ENCODE measurements around the gene S1PR3.
A peak's percentile ranks its signal among the peaks of the same experiment; 100 is the strongest.

S1PR3 gene

GRCh38 chr9:88986776-88987175 lies 4.5 kb upstream of the S1PR3 start:
- peaks cover 8% of the 10 kb centered on the region; the same call in 1 of the 2 replicates for H3K9me3 ChIP-seq (ENCODE audit: low read length)
- no peak for TF ChIP-seq CTCF (IDR thresholded peaks at IDR 0.05; ENCODE audit: low read length)
- no peak for TF ChIP-seq EZH2 (IDR thresholded peaks at IDR 0.05; ENCODE audit: borderline replicate concordance, low read length)
- no peaks in the 10 kb centered on the region for H3K79me2 ChIP-seq (ENCODE audit: insufficient read depth, low read length)
- H3K4me1 ChIP-seq (ENCODE audit: insufficient read depth, low read length, severe bottlenecking), result peaks cover 34% of the 10 kb centered on the region
- H2AFZ ChIP-seq (ENCODE audit: low read length), result no peak overlapping the region
- no peaks in the 10 kb centered on the region for H3K27me3 ChIP-seq (ENCODE audit: insufficient read depth, low read length)
- 0 out of 2 replicates have a peak, but pooled peaks cover 3% of the 10 kb centered on the region for H3K36me3 ChIP-seq (ENCODE audit: insufficient read depth, low read length)
- H3K4me3 ChIP-seq (ENCODE audit: low read depth, low read length, poor library complexity, severe bottlenecking), result no peak overlapping the region
- H3K9me2 ChIP-seq (ENCODE audit: low read depth, low read length), result no peaks in the 10 kb centered on the region
- no peak overlapping the region for H3K4me2 ChIP-seq (ENCODE audit: low read length)
- no peak overlapping the region for H3K27ac ChIP-seq (ENCODE audit: low read depth, low read length, poor library complexity, severe bottlenecking)
- no peaks in the 10 kb centered on the region for H4K20me1 ChIP-seq (ENCODE audit: insufficient read depth, low read length)
- no peak overlapping the region for H3K9ac ChIP-seq (ENCODE audit: low read length)
- no peaks in the 10 kb centered on the region for H3F3A ChIP-seq (ENCODE audit: insufficient read depth, low read length)

GRCh38 chr9:88987661-88988060 lies 3.6 kb upstream of the S1PR3 start:
- H2AFZ ChIP-seq (ENCODE audit: low read length), result no peak overlapping the region
- no peak overlapping the region for H3K4me2 ChIP-seq (ENCODE audit: low read length)
- H4K20me1 ChIP-seq (ENCODE audit: insufficient read depth, low read length), result no peaks in the 10 kb centered on the region
- H3K27ac ChIP-seq (ENCODE audit: low read depth, low read length, poor library complexity, severe bottlenecking), result peak overlapping the region; percentile 1
- no peaks in the 10 kb centered on the region for H3K27me3 ChIP-seq (ENCODE audit: insufficient read depth, low read length)
- H3K4me1 ChIP-seq (ENCODE audit: insufficient read depth, low read length, severe bottlenecking), result peaks cover 35% of the 10 kb centered on the region
- H3F3A ChIP-seq (ENCODE audit: insufficient read depth, low read length), result no peaks in the 10 kb centered on the region
- peaks cover 4% of the 10 kb centered on the region; the same call in 1 of the 2 replicates for H3K9me3 ChIP-seq (ENCODE audit: low read length)
- no peak overlapping the region for H3K9ac ChIP-seq (ENCODE audit: low read length)
- H3K79me2 ChIP-seq (ENCODE audit: insufficient read depth, low read length), result no peaks in the 10 kb centered on the region
- H3K36me3 ChIP-seq (ENCODE audit: insufficient read depth, low read length), result 0 out of 2 replicates have a peak, but pooled peaks cover 3% of the 10 kb centered on the region
- no peak for TF ChIP-seq CTCF (IDR thresholded peaks at IDR 0.05; ENCODE audit: low read length)
- TF ChIP-seq EZH2 (IDR thresholded peaks at IDR 0.05; ENCODE audit: borderline replicate concordance, low read length), result no peak
- no peaks in the 10 kb centered on the region for H3K9me2 ChIP-seq (ENCODE audit: low read depth, low read length)
- H3K4me3 ChIP-seq (ENCODE audit: low read depth, low read length, poor library complexity, severe bottlenecking), result no peak overlapping the region

GRCh38 chr9:88988796-88989641 lies 2.2 kb upstream of the S1PR3 start:
- H3K79me2 ChIP-seq (ENCODE audit: insufficient read depth, low read length), result no peaks in the 10 kb centered on the region
- no peaks in the 10 kb centered on the region for H4K20me1 ChIP-seq (ENCODE audit: insufficient read depth, low read length)
- peaks cover 4% of the 10 kb centered on the region; the same call in 1 of the 2 replicates for H3K9me3 ChIP-seq (ENCODE audit: low read length)
- TF ChIP-seq CTCF (IDR thresholded peaks at IDR 0.05; ENCODE audit: low read length) (no peak), EZH2 (IDR thresholded peaks at IDR 0.05; ENCODE audit: borderline replicate concordance, low read length) (no peak)
- peak overlapping the region; percentile 17 for H3K9ac ChIP-seq (ENCODE audit: low read length)
- 0 out of 2 replicates have a peak, but pooled peaks cover 3% of the 10 kb centered on the region for H3K36me3 ChIP-seq (ENCODE audit: insufficient read depth, low read length)
- H3K27me3 ChIP-seq (ENCODE audit: insufficient read depth, low read length), result no peaks in the 10 kb centered on the region
- H3K4me3 ChIP-seq (ENCODE audit: low read depth, low read length, poor library complexity, severe bottlenecking), result no peak overlapping the region
- H3K4me2 ChIP-seq (ENCODE audit: low read length), result peak overlapping the region; percentile 35
- no peaks in the 10 kb centered on the region for H3F3A ChIP-seq (ENCODE audit: insufficient read depth, low read length)
- peak overlapping the region; percentile 76 for H3K27ac ChIP-seq (ENCODE audit: low read depth, low read length, poor library complexity, severe bottlenecking)
- H2AFZ ChIP-seq (ENCODE audit: low read length), result no peak overlapping the region
- H3K9me2 ChIP-seq (ENCODE audit: low read depth, low read length), result no peaks in the 10 kb centered on the region
- H3K4me1 ChIP-seq (ENCODE audit: insufficient read depth, low read length, severe bottlenecking), result peaks cover 44% of the 10 kb centered on the region

Data from OCI-LY1 (cell line).